Testis (tissue), 2 donors: ENCODE data around the gene RAB5A.

Experiments
- POLR2A ChIP-seq: fragments of 450-650 bp; IDR thresholded peaks from one replicate; pipeline ENCODE4 v1.6.1; 2017; ENCODE audit warnings: antibody characterized with exemption, mild to moderate bottlenecking, moderate library complexity
- TF ChIP-seq, protein P1 (sequence below), 3 experiments: fragments of 450-650 bp in 2 of 3; fragments of 200-600 bp in 1 of 3; sonication (generic) in 1 of 3; IDR thresholded peaks; one replicate each; pipeline ENCODE4 v1.5.1; 2016 to 2019; ENCODE audit warnings: antibody characterized with exemption in 3 of 3, mild to moderate bottlenecking in 2 of 3, moderate library complexity in 1 of 3

DNA sequence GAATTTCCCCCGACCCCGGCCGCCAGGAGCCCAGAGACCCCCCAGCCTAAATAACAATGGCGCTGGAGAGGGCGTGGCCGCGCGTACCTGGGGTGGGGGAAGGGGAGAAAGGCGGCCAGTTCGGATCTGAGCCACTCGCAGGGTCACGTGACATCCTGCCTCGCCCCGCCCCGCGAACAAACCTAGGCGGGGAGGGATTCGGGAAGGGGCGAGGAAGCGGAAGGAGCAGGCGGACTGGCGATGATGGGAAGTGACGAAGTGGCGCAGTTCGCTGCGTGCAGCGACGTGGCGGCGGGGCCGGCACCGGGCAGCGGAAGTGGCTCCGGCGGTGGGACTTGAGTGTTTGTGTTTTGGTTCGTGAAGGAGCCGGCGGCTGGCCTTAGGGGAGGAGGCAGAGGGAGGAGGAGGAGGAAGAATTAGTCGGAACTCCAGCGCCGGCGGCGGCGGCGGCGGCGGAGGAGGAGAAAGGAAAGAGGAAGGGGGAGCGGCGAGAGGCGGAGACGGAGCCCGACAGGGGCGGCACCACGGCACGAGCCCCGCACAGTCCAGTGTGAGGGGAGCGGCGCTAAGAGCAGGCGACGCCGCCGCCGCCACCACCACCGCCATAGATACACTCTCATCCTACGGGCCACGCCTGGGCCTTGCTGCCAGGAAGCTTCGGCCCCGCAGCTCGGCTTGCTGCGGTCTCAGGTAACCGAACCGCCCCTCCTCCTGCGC, at the start of gene RAB5A:
- TF ChIP-seq POLR2A = peak; percentile 87
- TF ChIP-seq, protein P1, sequence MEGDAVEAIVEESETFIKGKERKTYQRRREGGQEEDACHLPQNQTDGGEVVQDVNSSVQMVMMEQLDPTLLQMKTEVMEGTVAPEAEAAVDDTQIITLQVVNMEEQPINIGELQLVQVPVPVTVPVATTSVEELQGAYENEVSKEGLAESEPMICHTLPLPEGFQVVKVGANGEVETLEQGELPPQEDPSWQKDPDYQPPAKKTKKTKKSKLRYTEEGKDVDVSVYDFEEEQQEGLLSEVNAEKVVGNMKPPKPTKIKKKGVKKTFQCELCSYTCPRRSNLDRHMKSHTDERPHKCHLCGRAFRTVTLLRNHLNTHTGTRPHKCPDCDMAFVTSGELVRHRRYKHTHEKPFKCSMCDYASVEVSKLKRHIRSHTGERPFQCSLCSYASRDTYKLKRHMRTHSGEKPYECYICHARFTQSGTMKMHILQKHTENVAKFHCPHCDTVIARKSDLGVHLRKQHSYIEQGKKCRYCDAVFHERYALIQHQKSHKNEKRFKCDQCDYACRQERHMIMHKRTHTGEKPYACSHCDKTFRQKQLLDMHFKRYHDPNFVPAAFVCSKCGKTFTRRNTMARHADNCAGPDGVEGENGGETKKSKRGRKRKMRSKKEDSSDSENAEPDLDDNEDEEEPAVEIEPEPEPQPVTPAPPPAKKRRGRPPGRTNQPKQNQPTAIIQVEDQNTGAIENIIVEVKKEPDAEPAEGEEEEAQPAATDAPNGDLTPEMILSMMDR (IDR thresholded peaks at IDR 0.05) = no peak
